NCI-H2107 treated with DMSO at 0.1 percent for 48 hours (cell line): Measurements from ENCODE around the gene MORC2.
A peak's percentile ranks its signal among the peaks of the same experiment; 100 is the strongest.

Source experiments
- DNase-seq: peaks from one replicate; lab custom pipeline; 2025; ENCODE audit not compliant: unreplicated experiment; lab: John Stamatoyannopoulos, UW

The MORC2 gene

GRCh38 chr22:30968015-30968923 is at the start of gene MORC2:
MORC2 (minus strand) TSS chr22:30968774; CDS start chr22:30967889, 885 bp downstream.
- no peak for DNase-seq

GRCh38 chr22:31005535-31005934 is 37.0 kb upstream of the MORC2 start:
- no peak for DNase-seq

GRCh38 chr22:31001124-31001770 is 32.7 kb upstream of the MORC2 start:
- DNase-seq = no peak

- DNase-seq = no peak
Observed at GRCh38 chr22:30998329-30998728, 29.8 kb upstream of the MORC2 start.

- DNase-seq = no peak
Observed at GRCh38 chr22:30996462-30996861, 27.9 kb upstream of the MORC2 start.

GRCh38 chr22:30994960-30995359 is 26.4 kb upstream of the MORC2 start:
- no peak for DNase-seq

- no peak for DNase-seq
Observed at GRCh38 chr22:30992565-30992964, 24.0 kb upstream of the MORC2 start.

GRCh38 chr22:30990690-30991089 is 22.1 kb upstream of the MORC2 start:
- DNase-seq = no peak

GRCh38 chr22:30989474-30989873 is 20.9 kb upstream of the MORC2 start:
- DNase-seq = no peak

GRCh38 chr22:30985561-30986208 is 17.1 kb upstream of the MORC2 start:
- no peak for DNase-seq

GRCh38 chr22:30984317-30984716 is 15.7 kb upstream of the MORC2 start:
- no peak for DNase-seq

- no peak for DNase-seq
Observed at GRCh38 chr22:30982512-30982911, 13.9 kb upstream of the MORC2 start.

GRCh38 chr22:30979932-30980331 is 11.4 kb upstream of the MORC2 start:
- no peak for DNase-seq

- no peak for DNase-seq
Observed at GRCh38 chr22:30978304-30978962, 9.9 kb upstream of the MORC2 start.

- DNase-seq = no peak
Observed at GRCh38 chr22:30970356-30970746, 1.8 kb upstream of the MORC2 start.

- no peak for DNase-seq
Observed at GRCh38 chr22:30969532-30970355, 1.2 kb upstream of the MORC2 start.

GRCh38 chr22:30968924-30969531 is 454 bp upstream of the MORC2 start, which contains the start of gene TUG1:
TUG1 (plus strand) TSS chr22:30969265.
- DNase-seq = peak; percentile 85

GRCh38 chr22:30964858-30965257 is 3.7 kb downstream of the MORC2 start:
- no peak for DNase-seq

- no peak for DNase-seq
Observed at GRCh38 chr22:30955153-30955552, 13.4 kb downstream of the MORC2 start.

GRCh38 chr22:30953206-30953605 is 15.4 kb downstream of the MORC2 start:
- DNase-seq = no peak
